NCI-H187 treated with DMSO at 0.1 percent for 48 hours (cell line): ENCODE data around the gene BAG5.

Source experiments
- DNase-seq: peaks from one replicate; lab custom pipeline; 2025; lab: John Stamatoyannopoulos, UW

BAG5 gene

DNA sequence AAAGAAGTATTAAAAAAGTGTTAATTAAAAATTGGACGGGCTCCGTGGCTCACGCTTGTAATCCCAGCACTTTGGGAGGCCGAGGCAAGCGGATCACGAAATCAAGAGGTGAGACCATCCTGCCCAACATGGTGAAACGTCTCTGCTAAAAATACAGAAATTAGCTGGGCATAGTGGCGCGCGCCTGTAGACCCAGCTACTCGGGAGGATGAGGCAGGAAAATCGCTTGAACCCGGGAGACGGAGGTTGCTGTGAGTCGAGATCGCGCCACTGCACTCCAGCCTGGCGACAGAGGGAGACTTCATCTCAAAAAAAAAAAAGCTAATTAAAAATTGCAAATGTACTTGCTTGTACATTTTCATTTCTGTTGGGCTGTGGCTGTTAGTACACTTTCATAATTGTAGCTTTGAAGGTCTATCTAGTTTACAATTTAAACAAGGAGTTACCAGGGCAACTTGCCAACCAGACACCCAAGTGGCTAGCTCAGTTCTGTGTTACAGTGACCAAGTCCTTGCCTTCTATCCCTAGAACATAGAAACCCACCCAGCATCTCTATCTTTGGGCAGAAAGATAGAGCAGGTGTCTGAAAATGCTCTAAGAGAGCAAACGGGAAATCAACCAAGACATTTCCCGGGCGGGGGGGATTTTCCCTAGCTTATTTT, 1.5 kb upstream of the BAG5 start:
- no peak for DNase-seq

DNA sequence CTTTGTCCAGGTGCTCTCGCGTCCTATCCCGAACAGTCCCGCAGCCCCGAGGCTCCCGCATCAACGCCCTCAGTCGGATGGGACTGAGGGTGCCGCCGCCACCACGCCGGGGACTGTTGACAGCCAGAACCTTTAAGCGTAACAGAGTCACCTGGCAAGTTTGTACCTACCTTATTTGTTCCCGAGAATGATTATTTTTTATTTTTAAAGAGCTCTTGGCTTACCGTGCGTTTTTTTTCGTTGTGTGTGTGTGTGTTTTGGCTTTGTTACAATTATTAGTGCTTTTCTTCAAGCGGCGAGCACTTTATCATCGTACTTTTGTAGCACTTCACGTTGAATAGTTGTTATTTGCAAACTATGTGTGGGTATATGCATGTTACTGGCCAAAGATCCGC, 766 bp upstream of the BAG5 start:
- no peak for DNase-seq

DNA sequence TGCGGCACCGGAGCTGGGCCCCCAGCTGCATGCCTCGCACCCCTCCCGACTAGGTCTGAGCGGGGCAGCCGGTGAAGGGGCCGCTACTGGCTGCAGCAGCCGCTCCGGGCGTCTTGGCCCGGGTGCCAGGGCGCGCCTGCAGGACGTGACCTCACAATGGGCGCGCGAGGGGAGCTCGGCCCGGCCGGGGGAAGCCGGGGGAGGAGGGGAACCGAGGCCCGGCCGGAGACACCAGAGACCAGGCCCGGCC, 353 bp downstream of the BAG5 start:
- no peak for DNase-seq

DNA sequence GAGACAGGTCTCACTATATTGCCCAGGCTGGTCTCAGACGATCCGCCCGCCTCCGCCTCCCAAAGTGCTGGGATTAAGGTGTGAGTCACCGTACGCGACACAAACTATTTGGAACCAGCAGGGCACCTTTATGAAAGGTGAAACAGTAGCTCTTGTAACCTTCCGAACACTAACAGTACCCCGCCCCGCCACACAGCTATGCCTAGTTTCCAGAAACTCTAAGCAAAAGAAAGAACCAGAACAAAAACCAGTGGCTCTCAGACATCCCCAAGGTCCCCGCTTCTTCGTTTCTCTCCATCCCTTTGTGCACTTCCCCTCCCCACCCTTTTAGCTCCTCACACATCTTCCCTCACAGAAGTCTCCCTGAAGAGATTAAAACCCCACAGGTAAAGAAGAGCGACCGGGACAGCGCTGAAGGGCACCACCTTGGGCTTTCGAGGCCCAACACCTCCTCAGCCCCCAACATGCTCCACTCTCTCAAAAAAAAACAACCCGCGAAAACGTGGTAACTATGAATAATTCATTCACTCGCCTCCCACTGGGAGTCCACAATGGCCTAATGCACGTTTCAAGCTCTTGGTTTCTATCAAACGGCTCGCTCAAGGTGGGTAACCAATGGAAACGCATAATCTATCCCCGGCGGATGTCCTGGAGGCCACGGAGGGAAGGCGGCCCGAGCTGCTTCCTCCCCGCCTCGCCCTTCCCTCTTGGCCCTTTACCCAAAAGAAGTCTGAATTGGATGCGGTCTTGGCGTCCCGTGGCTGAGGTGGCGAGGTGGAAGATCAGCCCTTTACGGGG, 877 bp downstream of the BAG5 start:
- DNase-seq, result no peak

DNA sequence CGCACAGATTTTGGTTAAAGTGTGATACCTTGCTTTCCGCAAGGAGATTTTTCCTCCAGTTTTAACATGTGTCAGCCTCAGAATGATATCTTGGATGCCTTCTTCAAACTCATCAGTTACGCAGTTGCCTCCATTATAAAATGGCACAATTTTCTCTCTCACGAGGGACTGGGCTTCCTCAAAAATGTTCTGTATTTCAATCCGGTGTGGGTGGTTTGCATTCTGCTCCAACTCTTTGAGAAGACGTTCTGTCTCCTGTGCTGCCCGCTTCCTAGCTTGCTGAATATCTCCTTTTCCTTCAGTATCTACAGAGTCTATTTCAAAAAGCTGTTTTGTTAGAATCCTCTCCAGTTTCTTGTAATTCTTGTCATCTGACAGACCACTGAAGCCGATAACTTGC, 1.8 kb downstream of the BAG5 start:
- DNase-seq, result no peak

DNA sequence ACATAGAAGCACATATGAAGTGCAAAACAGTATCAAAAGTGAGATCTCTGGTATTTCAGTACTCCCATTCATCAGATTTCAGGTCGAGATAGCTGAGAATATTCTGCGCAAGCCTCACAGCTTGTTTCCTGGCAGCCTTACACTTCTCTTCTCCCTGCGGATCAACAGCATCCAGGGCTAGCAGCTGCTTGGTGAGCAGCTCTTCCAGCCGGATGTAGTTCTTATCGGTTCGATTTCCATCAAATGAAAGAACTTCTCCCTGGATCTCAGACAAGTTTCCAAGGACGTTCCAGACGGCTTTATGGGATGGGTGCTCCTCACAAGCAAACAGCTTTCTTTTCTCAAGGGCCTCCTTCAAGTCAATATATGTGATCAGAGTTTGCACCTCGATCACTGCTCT, 2.7 kb downstream of the BAG5 start:
- DNase-seq, result no peak

DNA sequence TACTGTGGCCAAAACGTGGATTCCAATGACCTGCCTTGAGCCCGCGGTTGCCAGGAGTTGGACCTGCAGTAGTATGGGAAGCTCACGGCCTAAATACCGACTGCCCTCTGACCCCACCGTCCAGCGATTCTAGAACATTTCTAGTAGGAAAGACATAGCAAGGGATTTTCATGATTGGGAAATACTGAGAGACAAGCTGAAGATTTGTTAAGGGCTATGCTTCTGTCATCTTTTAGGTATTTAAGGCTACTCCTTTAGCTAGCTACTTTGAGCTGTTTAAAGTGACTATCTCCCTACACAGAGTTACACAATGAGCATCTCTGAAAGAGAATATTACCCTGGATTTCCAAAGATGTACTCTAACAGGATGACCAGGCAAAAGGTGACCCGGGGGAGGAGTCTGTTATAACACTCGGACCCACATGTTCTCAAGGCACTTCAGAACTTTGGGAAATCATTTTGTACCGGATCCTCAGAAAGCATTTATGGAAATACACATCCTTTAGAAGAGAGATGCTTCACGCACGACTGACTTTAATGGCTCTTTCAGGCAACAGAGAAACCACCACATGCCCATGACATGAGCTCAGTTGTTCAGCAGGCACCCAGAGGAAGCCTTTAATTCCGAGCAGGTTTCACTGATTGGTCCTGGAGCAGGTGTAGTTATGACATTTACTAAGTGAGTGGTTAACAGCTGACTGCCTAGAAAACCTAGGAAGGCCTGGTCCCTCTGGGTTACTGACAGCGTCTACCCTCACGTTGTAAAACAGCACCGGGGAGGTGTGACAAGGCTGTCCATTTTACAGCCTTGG, 4.2 kb downstream of the BAG5 start:
- DNase-seq, result peak; percentile 73

DNA sequence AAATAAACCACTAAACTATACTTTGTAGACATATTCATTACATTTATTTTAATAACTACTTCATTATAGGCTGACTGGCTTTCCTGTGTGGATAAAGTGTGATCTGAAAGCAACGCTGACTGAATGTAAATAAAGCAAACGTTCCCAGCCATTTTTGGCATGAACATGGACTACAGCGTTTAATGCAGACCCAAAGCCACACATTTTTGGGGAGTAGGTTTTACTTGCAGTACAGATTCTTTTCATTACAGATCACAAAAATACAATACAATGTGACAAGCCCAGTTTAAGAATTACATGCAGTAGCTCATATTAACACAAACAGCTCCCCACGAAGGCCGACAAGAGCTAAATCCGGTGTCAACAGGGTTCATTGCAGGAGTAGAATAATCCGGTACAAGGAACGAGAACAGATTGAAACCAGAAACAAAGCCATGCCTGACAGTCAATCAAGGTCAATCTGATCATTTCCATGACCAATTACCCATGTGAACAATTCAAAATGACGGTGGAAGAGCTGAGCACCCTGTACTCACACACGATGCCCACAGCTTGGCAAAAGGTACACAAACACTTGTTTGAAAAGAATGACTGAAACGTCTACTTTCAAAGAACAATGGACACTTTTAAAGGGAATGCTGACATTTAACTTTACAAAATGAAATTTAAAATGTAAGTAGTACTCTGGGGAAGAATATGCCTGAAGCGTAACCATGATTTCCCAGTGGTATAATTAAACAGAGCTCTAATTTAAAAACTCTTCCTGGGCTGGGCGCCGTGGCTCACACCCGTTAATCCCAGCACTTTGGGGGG, 5.3 kb downstream of the BAG5 start:
- no peak for DNase-seq

DNA sequence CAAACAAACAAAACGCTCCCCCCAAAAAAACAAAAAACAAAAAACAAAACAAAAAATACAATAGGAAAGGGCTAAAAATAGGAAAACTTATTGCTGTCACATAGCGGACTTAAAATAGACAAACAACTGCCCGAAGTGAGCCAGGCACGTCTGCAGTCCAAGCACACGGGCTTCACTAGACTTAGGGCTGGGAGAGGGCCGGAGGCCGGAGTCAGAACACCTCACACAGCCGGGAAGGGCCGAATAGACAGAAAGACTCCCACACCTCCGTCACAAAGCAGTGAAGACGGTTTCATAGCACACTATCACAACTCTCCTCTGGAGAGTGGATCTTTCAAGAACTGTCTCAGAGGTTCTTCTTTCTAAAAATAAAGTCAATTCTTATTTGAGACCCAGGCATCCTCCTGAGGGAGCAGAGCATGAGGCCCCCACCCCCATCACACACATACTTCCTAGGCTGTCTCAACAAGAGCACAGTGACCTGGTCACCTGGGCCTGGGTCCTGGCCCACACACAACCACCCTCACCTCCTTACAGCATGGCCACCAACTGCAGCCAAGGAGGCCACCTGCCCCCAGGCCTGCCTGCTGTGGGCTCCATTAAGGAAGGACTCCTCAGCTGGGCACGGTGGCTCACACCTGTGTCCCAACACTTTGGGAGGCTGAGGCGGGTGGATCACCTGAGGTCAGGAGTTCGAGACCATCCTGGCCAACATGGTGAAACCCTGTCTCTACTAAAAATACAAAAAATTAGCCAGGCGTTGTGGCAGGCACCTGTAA, 6.7 kb downstream of the BAG5 start:
- DNase-seq, result no peak

DNA sequence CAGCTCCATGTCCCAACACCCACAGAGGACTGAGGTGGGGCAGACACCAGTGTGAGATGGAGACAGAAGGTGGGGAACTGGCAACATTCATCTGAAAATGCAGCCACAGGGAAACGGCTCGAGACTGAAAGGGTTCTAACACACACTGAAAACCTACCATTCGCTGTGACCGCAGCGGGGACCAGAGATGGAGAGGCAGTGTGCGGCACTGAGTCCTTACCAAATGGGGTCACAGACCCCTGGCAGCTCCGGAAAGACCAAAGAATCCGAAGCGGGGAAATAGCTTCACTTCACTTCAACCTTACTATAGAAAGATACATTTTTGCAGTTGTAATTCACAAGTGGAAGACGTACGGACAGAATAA, 9.6 kb downstream of the BAG5 start:
- DNase-seq, result no peak

DNA sequence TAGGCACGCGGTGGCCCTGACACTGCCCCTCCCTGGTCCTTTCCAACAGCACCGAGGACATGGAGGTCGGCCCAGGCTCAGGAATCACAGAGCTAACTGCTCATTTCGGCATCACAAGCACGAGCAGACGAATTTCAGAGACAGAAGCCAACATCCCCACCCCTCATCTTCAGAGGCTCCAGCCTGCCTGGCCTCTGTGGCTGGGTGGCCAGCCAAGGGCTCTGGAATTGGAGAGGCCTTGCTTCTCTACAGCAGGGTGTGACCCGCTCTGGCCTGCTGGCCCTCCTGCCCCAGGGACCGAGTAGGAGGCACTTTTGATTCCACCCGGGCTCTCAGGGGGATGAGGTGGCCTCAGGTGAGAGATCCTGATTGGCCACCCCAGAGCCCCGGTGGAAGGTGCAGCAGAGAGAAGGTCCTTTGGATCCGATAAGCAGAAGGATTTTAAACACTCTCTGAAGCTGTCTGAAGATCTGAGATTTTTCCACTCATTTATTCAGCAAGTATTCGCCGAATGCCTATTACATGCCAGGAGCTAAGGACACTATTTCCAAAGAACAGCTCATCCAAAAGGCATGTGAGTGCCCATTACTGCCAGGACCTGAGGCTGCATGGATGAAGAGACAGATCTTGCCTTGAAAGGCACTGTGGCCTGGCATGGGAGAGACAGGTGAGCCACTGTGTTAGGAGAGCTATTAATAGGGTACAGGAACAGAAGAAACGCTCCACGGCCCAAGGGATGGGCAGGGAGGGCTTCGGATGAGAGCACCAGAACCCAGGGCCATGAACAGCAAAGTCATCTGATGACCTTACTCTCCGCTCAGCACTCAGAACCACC, 10.2 kb downstream of the BAG5 start:
- DNase-seq, result no peak

DNA sequence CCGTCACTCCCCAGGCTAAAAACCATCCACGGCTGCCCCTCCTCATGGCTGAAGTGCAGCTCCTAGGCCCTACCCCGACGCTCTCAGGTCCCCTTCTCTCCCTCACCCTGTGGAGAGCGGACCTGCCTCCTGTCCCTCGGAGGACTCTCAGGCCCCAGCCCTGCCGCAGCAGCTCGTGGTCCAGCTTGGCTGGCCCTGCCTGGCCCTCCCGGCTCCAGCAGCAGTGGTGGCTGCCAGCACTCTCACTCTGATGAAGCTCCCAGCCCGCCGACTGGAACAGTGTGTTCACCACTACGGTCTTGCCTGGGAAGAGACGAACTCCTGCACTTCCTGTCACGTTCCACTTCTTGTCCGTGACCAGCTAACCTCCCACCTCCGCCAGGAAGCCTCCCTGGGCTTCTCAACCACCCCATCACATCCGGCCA, 11.1 kb downstream of the BAG5 start:
- no peak for DNase-seq

DNA sequence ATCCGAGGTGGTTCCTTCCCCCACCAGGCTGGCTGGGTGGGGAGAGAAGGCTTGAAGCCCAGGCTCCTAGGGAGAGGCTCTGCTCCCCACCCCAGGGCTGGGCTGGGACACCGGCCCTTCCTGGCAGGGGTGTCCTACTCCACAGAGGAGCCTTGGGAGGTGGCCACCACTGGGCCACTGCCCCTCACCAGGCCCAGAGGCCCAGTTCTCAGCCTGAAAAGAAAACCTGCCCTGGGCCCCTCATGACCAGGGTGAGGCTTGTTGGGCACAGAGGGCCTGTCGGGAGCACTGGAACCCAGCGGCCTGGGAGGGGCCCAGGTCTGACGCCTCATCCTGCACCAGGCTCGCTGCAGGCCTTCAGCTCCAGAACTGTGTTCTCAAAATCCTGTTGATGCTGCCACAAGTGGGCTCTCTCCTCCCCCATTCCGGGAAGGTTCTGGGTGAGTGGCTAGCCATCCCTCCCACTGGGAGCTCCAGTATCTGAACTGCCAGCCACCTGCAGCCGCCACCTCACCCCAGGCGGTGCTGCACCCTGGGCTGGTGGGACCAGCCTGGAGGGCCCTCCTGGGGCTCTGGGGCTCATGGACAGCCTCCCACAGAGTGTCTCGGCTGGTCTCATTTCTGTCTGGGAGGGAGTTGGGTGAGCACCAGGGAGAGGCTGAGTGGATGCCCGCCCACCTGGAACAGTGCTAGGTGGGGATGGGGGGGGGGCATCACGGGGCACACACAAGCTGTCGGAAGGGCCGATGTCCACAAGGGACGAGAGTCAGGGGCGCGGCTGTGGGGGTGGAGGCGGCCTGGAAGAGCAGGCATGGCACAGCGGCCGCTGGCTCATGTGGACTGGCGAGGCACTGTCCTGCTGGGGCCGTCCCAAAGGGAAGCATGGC, 11.8 kb downstream of the BAG5 start:
- no peak for DNase-seq

DNA sequence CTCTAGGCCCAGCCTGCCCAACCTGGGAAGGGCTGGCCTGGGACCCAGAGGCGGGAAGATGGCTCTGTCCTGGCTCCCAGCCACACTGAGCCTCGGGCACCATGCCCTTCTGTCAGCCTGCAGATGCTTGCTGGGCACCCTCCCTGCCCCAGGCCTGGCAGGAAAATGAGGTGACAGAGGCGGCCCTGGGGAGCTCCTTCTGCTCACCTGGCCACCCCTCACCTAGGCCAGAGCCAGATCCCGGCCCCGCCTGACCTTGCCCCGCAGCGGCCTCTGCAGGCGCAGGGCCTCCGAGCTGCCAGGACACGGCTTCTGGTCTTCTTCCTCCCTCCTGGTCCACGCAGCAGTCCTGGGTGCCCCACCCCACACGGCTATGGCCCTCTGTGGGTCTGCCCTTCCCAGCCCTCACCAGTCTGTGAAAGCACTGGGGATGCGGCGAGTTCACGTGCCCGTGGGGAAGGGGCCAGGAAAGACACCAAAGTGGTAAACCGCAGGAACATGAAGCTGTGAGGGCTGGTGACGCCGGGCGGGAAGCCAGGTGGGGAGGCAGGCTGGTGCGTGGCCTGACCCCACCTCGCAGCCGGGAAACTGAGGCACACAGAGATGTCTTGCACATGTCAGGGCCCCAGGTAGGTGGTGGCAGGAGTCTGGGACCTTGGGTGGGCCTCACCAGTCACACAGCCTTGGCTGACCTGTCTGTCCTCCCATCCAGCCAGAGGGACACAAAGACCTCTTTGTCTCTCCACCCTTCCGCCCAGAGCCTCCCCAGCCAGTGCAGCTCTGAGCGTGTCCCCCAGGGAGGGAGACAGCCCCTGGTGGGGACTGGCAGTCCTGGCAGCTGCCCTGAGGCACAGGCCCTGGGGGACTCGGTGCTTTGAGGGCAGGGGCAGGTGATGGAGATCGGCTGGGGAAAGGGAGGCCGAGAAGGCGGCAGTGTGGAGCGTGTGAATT, 12.8 kb downstream of the BAG5 start:
- DNase-seq, result no peak

DNA sequence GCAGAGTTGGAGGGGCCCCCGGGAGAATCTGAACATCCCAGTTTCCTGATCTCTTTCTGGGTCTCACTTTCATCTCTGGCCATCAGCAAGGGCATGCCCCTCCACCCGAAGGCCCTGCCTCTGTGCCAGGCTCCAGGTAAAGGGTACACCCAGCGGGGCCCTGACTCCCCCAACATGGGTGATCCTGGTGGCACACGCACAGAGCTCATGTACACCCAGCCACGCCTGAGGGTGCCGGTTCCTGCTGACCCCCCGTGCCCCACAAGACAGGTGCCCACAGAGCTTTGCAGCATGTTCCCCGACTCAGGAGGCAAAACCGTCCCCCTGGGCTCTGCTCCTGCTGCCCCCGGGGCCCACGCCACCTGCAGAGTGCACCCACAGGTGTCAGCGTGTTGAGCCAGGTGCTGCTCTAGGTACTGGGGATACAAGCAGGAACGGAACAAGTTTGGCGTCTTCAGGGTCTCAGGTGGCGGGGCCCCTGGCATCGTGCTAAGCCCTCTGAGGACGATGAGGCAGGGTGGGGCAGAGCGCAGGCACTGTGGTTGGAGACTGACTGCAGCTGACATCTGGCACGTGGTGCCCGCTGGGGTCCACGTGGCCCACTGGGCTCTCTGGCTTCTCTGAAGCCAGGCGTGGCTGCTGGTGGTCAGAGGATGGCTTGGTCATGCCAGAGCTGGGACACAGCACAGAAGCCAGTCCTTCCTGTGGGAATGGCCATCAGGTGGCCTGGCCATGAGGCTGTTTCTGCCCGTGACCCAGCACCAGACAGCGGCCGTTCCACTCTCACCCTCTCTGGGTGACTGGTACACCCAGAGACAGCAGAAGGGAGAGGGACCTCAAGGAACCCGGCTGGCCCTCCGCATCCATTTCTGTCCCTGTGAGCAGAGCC, 13.8 kb downstream of the BAG5 start:
- no peak for DNase-seq

DNA sequence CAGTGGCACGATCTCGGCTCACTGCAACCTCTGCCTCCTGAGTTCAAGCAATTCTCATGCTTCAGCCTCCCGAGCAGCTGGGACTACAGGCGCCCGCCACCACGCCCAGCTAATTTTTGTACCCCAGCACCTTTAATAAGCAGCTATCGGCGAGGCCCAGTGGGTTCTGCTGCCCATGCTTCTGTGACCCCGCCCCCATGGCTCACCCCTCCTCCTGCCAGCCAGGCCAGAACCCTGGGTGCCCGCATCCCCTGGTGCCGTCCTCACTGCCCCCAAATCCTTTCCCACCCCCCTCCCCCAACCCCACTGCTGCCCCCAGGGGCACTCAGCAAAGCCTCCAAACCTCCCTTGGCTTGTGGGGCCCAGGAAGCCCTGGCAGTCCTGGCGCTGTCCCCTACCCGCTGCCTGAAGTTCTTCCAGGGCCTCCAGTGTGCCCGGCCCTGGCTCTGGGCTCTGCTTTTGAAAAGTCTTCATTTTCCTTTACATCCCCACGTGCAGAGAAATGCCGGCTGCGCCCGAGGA, 14.5 kb downstream of the BAG5 start:
- DNase-seq, result no peak

DNA sequence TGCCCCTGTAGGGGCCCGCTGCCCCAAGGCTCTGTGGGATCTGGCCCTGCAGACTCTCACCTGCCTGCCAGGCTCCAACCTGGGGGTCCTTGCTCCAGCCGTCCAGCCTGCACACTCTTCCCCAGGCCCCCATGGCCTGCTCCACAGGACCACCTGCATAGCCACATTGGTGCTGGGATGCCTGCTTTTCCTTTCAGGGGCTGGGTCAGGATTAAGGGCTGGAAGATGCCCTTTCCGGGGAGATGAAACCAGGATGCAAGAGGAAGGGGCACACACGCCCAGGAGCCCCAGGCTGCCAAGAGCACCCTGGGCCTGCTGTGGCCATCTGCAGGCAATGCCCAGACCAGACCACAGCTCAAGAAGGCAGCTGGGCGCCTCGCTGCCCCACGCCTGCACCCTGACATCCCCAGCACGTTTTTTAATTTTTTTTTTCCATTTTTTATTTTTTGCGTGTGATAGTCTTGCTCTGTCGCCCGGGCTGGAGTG, 15.0 kb downstream of the BAG5 start:
- DNase-seq, result no peak
